HG02759 (cell line): ENCODE results near the gene USP5.

ENCODE experiments used
- ATAC-seq: cut with Tn5 transposase; IDR thresholded peaks from one replicate; pipeline ENCODE4 v1.9.1; 2021; ENCODE audit warnings: mild to moderate bottlenecking, moderate library complexity; ENCODE audit not compliant: unreplicated experiment

The USP5 gene

GRCh38 chr12:6839482-6840201 is 12.3 kb upstream of the USP5 start:
- ATAC-seq, result peak; percentile 87

- ATAC-seq, result no peak
Observed at GRCh38 chr12:6840330-6840729, 11.6 kb upstream of the USP5 start.

- no peak for ATAC-seq
Observed at GRCh38 chr12:6840761-6841515, 11.0 kb upstream of the USP5 start, which contains the start of gene GNB3. Gene GNB3, plus strand, starts transcription at chr12:6840925. Its CDS starts 363 bp downstream, at chr12:6841288.

GRCh38 chr12:6842075-6842474 is 9.9 kb upstream of the USP5 start:
- no peak for ATAC-seq

DNA sequence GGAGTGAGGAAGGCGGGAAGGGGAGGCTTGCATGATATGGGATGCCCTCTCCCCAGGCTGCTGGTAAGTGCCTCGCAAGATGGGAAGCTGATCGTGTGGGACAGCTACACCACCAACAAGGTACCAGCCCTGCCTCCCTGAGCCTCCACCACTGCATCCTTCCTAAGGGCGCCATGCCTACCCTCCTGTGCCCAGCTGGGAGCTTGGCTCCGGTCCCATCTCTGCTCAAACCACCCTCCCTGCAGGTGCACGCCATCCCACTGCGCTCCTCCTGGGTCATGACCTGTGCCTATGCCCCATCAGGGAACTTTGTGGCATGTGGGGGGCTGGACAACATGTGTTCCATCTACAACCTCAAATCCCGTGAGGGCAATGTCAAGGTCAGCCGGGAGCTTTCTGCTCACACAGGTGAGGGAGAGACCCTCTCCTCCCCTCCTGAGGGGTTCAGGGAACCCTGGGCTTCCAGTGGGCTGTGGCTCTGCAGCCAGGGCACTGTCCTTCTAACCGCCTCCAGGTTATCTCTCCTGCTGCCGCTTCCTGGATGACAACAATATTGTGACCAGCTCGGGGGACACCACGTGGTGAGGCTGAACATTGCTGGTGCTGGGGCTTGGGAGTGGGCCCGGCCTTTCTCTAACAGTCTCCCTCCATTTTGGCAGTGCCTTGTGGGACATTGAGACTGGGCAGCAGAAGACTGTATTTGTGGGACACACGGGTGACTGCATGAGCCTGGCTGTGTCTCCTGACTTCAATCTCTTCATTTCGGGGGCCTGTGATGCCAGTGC is 8.6 kb upstream of the USP5 start:
- ATAC-seq, result no peak

DNA sequence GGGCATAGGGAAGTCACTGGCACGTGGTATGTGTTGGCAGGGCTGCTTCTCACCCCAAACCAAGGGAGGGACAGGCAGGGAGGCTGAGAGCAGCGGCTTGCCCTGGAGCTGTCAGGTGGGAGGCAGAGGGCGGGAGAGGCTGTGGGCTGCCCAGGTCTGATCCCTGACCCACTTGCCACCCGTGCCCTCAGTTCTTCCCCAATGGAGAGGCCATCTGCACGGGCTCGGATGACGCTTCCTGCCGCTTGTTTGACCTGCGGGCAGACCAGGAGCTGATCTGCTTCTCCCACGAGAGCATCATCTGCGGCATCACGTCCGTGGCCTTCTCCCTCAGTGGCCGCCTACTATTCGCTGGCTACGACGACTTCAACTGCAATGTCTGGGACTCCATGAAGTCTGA is 6.6 kb upstream of the USP5 start:
- no peak for ATAC-seq

GRCh38 chr12:6846316-6846869 is 5.6 kb upstream of the USP5 start:
- ATAC-seq, result no peak

DNA sequence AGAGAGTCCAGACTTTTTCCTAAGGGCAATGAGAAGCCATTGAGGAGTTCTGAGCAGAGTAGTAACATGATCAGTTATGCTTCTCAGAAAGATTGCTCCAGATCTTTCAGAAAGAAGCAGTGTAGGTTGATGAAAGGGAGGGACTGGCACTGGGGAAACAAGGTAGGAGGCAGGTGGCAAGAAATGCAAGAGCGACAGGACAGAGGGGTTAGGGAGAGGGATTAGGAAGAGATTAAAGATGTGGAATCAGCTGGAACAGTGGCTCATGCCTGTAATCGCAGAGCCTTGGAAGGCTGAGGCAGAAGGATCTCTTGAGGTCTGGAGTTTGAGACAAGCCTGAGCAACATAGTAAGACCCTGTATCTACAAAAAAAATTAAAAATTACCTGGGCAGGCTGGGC is 4.3 kb upstream of the USP5 start:
- ATAC-seq, result no peak

GRCh38 chr12:6849427-6849826 is 2.5 kb upstream of the USP5 start:
- no peak for ATAC-seq

- ATAC-seq, result no peak
Observed at GRCh38 chr12:6849976-6850560, 1.9 kb upstream of the USP5 start.

DNA sequence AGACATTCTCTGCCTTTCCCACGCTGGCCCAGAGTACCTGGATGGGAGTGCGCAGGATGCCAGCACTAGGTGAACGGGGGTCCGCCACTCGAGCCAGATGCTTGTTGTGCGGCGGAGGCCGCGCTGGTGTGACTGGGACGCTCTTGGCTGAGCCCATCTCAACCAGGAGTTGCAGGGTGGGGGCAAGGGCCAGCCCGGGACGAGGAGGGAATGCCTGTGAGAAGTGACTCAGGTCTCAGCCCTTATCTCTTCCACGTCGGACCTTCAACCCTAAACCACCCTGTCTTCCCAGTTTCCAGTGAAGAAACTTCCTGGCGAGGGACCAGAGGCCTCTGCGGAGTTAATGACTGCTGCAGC is 1.2 kb upstream of the USP5 start:
- no peak for ATAC-seq

DNA sequence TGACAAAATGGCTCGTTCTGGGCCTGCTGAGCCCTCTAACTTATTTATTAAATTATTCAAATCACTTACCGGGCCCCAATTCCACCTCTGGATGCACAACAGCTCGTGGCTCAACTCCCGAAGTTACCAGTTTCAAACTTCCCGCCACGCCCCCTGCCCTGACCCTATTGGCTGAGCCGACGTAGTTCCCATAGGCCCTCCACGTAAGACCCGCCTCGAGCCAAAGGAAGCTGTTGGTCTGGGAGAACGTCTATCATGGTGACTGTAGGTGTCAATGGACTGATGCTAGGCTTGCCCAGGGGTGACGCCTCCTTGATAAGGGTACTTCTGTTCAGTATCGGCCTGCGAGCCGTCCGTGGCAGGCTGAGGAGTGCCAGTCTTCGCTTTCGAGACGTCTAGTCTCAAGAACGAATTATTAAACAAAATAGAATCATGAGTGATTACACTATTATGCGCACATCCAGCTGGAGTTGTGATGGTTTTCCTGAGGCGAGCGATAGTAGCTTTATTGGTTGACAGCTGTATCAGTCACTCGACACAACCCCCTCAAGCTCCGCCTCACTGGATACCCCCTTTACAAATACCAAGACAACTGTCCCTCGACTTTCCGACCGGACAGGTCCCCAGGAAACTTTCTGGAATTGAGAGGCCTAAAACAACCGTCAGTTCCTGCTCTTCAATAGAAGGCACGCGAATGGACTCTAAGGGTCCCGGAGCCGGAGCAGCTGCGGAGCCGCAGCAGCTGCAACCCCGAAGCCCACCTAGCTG is 613 bp upstream of the USP5 start, which contains the start of gene CDCA3:
TSS of gene CDCA3 (minus strand) at position 134 of the 768 bp plus-strand sequence. CDS start 334 bp downstream, outside the sequence.
- ATAC-seq, result peak; percentile 56

DNA sequence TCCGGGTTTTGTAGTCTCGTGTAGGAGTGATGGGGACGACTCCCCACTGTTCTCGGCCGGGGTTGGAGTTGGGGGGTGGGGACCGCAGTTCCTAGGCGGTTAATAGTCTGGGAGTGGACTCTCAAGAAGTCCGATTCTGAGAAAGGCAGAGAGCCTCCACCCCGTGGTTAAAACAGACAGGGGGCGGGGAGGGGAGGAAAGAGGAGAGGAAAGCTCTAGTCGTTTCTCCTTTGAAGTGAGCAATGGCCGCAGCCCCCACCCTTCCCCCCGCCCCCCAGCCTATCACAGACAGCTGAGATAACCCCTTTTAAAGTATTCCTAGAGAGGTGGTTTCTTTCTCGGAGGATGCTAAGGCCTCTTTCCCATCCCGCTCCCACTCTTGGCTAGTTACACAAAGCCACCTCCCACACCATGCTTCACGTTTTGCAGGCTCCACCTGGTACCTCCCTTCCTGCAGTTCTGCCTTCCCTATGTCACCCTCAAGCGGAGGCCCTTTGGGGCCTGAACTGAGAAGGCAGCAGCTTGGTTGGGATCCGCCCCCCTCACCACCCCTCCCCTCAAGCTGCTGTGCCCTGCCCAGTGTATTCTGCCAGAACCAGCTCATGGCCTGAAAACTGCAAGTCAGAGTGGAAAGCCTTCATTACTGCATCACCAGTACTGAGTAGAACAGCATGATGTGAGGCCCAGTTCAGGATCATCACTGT is 853 bp downstream of the USP5 start:
- ATAC-seq, result no peak

DNA sequence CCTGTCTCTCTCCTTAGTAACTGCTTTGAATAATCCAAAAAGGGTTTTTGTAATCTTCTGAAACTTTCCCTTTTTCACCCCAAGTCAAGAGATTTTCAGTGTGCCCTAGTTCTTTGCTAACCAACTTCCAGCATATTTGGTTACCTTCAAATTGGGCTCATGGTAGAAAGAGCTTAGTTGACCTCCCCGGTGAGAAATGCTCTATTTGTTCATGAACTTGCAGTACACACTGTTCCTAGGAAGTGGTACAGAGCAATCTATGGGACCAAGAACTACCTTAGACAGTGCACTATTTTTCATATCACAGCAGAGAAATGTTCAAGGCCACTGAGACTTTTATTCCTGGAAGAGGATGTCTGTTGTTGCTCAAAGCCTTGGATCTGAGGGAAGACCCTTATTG is 1.7 kb downstream of the USP5 start:
- ATAC-seq, result no peak

DNA sequence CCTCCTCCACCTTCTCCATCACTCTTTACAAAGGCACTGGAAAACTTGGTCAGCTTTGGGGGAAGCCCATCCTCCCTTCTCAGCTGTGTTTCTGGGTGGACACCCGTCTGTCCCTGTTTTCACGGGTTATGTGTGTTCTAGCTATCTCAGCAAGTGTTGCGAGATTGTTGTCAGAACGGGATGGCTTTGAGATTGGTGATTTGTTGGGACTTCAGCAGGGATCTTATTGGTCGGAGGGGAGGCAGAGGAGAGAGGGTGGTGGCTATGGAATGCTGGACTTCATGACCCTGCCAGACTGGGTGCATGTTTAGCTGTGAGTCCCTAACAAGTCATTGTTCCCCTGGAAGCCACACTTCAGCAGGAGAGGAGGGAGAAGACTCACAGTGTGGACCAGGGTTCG is 2.1 kb downstream of the USP5 start:
- ATAC-seq, result no peak

- no peak for ATAC-seq
Observed at GRCh38 chr12:6855322-6855721, 3.4 kb downstream of the USP5 start.

DNA sequence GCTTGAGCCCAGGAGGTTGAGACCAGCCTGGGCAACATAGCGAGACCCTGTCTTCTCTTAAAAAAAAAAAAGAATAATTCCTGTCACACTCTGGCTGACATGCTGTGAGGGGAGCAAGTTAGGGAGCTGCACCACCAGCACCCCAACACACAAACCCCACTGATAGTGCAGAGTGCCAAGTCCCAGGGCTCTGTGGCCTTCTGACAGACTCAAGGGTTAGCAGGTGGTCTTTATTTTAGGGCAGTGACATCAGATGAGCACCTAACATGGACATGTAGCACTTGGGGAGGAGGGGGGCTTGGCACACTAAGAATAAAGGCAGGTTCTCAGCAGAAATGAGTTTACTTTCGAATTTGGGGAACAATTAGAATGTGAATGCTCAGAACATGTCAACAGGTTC is 6.8 kb downstream of the USP5 start:
- no peak for ATAC-seq

DNA sequence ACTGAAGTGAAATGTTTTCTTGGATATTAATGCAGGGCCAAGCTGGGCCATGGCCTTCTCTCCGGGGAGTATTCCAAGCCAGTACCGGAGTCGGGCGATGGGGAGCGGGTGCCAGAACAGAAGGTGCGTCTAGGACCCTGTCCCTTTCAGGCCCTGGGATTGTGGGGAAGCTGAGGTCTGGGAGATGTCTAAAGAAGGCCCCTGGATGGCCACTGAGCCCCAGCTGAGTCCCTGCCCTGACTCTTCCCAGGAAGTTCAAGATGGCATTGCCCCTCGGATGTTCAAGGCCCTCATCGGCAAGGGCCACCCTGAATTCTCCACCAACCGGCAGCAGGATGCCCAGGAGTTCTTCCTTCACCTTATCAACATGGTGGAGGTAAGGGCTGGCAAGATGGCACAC is 8.2 kb downstream of the USP5 start:
- ATAC-seq, result no peak

- ATAC-seq, result no peak
Observed at GRCh38 chr12:6860942-6861341, 9.0 kb downstream of the USP5 start.

DNA sequence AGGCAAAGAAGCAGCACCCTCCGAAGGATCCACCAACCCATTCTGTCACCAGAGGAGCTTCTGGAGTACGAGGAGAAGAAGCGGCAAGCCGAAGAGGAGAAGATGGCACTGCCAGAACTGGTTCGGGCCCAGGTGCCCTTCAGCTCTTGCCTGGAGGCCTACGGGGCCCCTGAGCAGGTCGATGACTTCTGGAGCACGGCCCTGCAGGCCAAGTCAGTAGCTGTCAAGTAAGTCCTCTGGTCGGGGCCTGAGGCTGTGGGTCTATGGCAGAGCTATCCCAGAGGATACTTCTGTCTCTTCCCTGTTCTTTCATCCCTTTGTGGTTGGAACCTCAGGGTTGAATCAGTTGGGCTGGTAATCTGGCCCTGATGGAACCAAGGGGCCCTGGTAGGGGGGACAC is 9.4 kb downstream of the USP5 start:
- ATAC-seq, result no peak
